ENCODE measurements around the gene IL1RAPL2. TPM values are rescaled to one million over a fixed set of nuclear protein-coding genes. Genes with fewer than 3 reads are reported as not detected.
"Not testable (repeated sequence)": the region's sequence is repeated elsewhere in the genome, so short reads cannot be mapped to it uniquely, and the experiment has no call there.

IL1RAPL2 gene
- polyA plus RNA-seq (2013, experiment 1 of 2; ENCODE audit: insufficient read length): not detected
- polyA plus RNA-seq (2013, experiment 2 of 2; ENCODE audit: insufficient read length): not detected

- peak; percentile 2 for DNase-seq
Measured at GRCh38 chrX:104565791-104566680, at the start of gene IL1RAPL2. Gene IL1RAPL2 (plus strand): TSS chrX:104566199.

- DNase-seq: no peak
Measured at GRCh38 chrX:104522386-104522785, 43.6 kb upstream of the IL1RAPL2 start.

GRCh38 chrX:104523858-104524257 is 42.1 kb upstream of the IL1RAPL2 start:
- no peak for DNase-seq

GRCh38 chrX:104539081-104539480 is 26.9 kb upstream of the IL1RAPL2 start:
- no peak for DNase-seq

GRCh38 chrX:104542447-104542846 is 23.6 kb upstream of the IL1RAPL2 start:
- not testable (repeated sequence) for DNase-seq

- DNase-seq: no peak
Measured at GRCh38 chrX:104564335-104564734, 1.7 kb upstream of the IL1RAPL2 start.

- DNase-seq: no peak
Measured at GRCh38 chrX:104564921-104565703, 887 bp upstream of the IL1RAPL2 start.

GRCh38 chrX:104566681-104567501 is 892 bp downstream of the IL1RAPL2 start:
- no peak for DNase-seq

GRCh38 chrX:104567506-104567905 is 1.5 kb downstream of the IL1RAPL2 start:
- no peak for DNase-seq

- DNase-seq: no peak
Measured at GRCh38 chrX:104568304-104568915, 2.4 kb downstream of the IL1RAPL2 start.

- DNase-seq: no peak
Measured at GRCh38 chrX:104618106-104618895, 52.3 kb downstream of the IL1RAPL2 start.

GRCh38 chrX:104621781-104622180 is 55.8 kb downstream of the IL1RAPL2 start:
- DNase-seq: no peak

GRCh38 chrX:104641176-104641575 is 75.2 kb downstream of the IL1RAPL2 start:
- no peak for DNase-seq

- no peak for DNase-seq
Measured at GRCh38 chrX:104647084-104647483, 81.1 kb downstream of the IL1RAPL2 start.

GRCh38 chrX:104659005-104659744 is 93.2 kb downstream of the IL1RAPL2 start:
- no peak for DNase-seq

- DNase-seq: no peak
Measured at GRCh38 chrX:104660092-104660491, 94.1 kb downstream of the IL1RAPL2 start.

GRCh38 chrX:104662694-104663093 is 96.7 kb downstream of the IL1RAPL2 start:
- DNase-seq: no peak

GRCh38 chrX:104665691-104666090 is 99.7 kb downstream of the IL1RAPL2 start:
- DNase-seq: no peak

- DNase-seq: peak; percentile 1
Measured at GRCh38 chrX:104668550-104668949, 102.6 kb downstream of the IL1RAPL2 start.

- no peak for DNase-seq
Measured at GRCh38 chrX:104669063-104669462, 103.1 kb downstream of the IL1RAPL2 start.

Data from fibroblast of skin of back (primary cell).